GM12874 (cell line): ENCODE results near the gene PFDN1.

Source experiments
- CTCF ChIP-seq: IDR thresholded peaks from 2 replicates; pipeline ENCODE4 v1.5.1; 2011; ENCODE audit warnings: low read depth, mild to moderate bottlenecking, control low read depth, low read length, moderate library complexity; ENCODE audit not compliant: insufficient read depth

Gene PFDN1

GRCh38 chr5:140337880-140338279, 35.0 kb upstream of the PFDN1 start:
- no peak for TF ChIP-seq CTCF

GRCh38 chr5:140336388-140336787, 33.5 kb upstream of the PFDN1 start:
- TF ChIP-seq CTCF: no peak

- no peak for TF ChIP-seq CTCF
Observed at GRCh38 chr5:140331638-140332037, 28.7 kb upstream of the PFDN1 start.

- TF ChIP-seq CTCF: no peak
Observed at GRCh38 chr5:140329739-140330481, 27.0 kb upstream of the PFDN1 start.

GRCh38 chr5:140328036-140328764, 25.3 kb upstream of the PFDN1 start:
- no peak for TF ChIP-seq CTCF

GRCh38 chr5:140327589-140327988, 24.7 kb upstream of the PFDN1 start:
- no peak for TF ChIP-seq CTCF

- no peak for TF ChIP-seq CTCF
Observed at GRCh38 chr5:140325486-140325885, 22.6 kb upstream of the PFDN1 start.
